Activated effector memory CD4-positive, alpha-beta T cell treated with anti-CD3 and anti-CD28 coated beads, Interleukin-2, amount 50 U/mL, for 16 hours (primary cell): ENCODE results near the gene FAM234A.

Source experiments
- DNase-seq: peaks from one replicate; pipeline ENCODE4 v3.0.0-alpha.2; 2020

FAM234A gene

GRCh38 chr16:283033-283805, 48.6 kb downstream of the FAM234A start, which contains the start of gene PDIA2:
TSS of gene PDIA2 (plus strand) at chr16:283164. CDS start at chr16:283170, 6 bp downstream.
- DNase-seq: no peak

DNA sequence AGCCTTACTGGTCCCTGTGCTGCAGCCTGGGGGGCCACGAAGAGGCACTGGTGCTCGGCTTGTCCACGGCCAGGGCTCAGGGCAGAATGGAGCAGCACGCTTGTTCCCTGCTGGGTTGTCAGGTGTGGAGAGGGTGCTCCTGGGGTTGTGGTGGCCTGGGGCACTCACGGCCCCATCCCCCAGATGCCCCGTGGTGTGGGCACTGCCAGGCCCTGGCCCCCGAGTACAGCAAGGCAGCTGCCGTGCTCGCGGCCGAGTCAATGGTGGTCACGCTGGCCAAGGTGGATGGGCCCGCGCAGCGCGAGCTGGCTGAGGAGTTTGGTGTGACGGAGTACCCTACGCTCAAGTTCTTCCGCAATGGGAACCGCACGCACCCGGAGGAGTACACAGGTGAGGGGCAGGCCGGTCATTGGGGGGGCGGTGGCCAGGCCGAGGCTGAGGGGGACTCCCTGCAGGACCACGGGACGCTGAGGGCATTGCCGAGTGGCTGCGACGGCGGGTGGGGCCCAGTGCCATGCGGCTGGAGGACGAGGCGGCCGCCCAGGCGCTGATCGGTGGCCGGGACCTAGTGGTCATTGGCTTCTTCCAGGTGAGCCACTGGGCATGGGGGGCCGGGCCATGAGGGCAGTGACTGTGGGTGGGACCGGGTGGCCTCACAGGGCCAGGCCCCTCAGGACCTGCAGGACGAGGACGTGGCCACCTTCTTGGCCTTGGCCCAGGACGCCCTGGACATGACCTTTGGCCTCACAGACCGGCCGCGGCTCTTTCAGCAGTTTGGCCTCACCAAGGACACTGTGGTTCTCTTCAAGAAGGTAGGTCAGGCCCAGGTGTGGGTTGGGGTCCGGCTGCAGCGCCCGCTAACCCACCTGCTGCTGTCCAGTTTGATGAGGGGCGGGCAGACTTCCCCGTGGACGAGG, 49.8 kb downstream of the FAM234A start:
- no peak for DNase-seq

- no peak for DNase-seq
Measured at GRCh38 chr16:285146-286055, 50.8 kb downstream of the FAM234A start.

DNA sequence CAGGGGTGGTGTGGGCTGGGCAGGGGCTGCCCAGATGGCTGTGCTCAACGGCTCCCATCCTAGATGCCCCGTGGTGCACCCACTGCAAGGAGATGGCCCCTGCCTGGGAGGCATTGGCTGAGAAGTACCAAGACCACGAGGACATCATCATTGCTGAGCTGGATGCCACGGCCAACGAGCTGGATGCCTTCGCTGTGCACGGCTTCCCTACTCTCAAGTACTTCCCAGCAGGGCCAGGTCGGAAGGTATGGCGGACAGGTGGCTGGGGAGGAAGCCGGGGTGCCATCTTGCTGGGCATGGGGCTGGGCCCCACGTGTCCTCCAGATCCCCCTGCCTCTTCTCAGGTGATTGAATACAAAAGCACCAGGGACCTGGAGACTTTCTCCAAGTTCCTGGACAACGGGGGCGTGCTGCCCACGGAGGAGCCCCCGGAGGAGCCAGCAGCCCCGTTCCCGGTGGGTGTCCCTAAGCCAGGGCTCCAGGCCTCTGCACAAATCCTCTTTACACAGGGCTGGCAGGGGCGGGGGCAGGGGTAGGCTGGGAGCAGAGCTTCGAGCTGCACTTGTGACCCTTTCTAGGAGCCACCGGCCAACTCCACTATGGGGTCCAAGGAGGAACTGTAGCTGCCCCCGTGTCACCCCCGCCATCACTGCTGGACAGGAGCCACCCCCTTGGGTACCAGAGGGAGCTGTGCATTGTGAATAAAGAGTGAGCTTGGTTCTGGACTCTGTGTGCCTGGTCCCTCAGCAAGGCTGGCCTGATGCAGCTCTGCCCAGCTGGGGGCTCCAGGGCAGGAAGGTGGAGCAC, 52.1 kb downstream of the FAM234A start:
- DNase-seq: no peak

DNA sequence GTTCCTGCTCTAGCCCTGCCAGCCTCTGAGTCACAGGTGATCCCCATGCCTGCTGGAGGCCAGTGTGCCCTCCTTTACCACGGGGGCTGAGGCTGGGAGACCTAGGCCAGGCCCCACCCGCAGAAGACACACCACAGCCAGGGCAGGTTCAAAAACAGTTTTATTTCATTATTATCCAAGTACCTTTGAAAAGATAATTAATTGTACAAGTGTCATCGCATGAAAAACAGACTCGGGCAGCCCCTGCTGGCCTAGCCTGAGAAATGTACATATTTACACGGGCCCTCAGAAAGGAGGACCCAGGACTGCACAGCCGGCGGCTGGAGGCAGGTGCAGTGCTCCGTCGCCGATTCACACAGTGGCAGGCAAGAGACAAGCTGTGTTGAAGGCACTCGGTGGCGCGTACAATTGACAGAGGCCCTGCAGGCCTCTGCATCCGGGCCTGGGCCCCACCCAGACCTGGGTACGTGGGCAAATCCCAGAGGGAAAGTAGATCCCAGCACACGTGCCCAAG, 52.7 kb downstream of the FAM234A start:
- DNase-seq: no peak

DNA sequence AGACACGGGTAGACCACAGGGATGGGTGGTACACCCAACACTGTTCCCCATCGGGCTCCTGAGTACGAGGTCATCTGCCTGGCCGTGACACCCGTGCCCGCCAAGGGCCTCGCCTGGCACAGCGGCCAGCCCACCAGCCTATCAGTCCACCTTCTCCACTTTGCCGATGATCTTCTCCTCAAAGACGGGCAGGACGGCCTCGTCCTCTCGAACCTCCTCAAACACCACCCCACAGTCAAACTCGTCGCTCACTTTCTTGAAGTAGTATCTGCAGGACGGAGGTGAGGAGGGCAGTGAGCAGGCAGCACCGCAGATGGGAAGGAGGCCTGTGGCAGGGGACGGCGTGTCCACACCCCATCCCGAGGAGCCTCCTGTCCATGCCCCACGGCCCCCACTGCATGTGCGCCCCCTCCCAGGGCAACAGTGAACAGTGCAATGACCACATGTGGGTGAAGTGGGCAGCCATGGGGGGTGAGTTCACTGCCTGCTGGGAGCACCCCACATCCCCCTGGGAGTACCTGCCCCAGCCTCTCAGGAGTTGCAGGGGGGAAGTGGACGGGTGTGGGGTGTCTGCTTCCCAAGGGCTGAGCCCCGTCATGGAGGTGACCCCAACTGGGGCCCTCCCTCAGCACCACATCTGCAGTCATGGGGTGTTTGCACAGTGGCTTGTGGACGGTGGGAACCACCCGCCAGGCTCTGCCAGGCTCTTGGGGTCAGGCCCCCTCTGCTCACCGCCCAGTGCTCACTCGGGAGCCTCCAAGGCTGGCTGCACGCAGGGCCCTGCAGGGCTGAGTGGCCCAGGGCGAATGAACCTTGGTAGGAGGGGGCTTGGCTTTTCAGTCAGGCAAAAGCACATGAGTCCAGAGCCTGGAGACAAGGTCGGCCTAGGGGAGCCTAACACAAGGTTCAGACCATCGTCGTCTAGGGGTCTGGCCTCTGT, 53.6 kb downstream of the FAM234A start:
- no peak for DNase-seq

- no peak for DNase-seq
Measured at GRCh38 chr16:289395-289997, 54.9 kb downstream of the FAM234A start.

DNA sequence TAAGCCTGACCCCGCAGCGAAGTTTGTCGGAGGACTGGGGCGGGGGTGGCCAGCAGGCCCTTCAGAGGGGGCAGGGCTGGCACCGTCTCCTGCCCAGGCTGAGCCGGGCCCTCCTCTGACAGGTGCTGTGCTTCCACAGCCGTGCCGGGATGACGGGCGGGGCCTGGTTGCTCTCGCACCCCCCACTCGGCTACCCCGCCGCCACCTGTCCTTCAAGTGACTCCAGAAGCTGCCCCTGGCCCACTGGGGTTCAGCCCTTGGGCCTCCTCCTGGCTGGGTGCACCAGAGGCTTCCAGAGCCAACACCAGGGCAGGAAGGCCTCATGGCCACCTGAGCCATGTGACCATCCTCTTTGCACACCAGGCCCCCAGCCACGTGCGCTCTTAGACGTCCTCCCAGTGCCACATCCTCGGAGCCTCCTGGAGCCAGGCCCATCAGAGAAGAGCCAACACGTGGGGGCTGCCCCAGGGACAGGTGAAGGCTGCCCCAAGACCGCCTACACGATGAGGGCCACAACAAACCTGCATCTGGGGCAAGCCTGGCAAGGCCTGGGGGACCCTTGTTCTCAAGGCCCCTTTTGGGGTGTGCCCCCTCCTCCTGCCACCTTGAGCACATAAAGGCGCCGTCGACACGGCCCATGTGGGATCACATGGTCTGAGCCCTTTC, 55.5 kb downstream of the FAM234A start:
- DNase-seq: no peak

DNA sequence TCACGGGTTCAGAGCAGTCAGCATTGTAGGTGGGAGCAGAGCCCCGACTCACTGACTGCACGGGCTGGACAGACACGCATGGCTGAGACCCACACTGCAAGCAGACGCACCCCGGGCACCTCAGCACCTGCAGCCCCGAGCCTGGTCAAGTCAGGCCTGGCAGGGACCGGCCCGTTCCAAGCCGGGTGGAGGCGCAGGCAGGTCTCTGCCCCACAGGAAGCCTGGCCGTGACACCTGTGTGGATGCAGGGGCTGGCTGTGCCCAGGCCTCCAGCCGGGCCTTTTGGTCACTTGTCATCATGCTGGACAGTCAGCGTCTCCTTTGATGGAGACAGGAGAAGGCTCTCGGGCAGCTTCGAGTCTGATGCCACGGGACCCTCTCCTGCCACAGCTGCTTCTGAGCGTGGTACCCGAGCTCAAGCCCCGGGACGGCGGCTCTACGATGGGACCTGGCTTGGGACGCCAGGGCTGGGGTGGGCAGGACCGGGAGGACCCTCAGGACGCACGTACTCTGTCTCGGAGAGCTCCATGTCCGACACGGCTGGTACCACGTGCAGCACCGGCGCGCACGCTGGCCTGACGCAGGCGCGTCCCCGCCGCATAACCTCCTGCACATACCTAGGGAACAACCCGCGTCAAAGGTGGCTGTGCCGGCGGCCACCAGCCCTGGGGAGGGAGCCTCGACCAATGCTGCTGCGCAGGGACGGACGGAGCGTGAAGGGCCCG, 56.2 kb downstream of the FAM234A start:
- DNase-seq: no peak

DNA sequence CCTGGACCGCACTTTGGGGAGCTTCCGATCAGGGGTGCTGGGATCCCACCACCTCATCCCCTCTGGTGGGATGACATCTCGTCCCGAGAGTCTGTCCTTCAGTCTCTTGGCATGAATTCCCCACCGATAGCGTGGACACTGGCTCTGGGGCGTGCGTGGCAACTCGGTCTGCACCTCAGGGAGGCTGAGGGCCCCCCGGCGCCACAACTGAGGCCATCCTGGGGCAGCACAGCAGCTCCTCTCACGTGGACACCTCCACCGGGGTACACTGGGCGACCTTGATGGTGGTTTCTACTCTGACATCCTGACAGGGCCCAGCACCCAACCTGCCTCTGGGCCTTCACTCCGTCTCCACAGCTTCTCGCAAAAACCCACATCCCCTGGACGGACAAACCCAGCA, 56.9 kb downstream of the FAM234A start:
- DNase-seq: no peak

DNA sequence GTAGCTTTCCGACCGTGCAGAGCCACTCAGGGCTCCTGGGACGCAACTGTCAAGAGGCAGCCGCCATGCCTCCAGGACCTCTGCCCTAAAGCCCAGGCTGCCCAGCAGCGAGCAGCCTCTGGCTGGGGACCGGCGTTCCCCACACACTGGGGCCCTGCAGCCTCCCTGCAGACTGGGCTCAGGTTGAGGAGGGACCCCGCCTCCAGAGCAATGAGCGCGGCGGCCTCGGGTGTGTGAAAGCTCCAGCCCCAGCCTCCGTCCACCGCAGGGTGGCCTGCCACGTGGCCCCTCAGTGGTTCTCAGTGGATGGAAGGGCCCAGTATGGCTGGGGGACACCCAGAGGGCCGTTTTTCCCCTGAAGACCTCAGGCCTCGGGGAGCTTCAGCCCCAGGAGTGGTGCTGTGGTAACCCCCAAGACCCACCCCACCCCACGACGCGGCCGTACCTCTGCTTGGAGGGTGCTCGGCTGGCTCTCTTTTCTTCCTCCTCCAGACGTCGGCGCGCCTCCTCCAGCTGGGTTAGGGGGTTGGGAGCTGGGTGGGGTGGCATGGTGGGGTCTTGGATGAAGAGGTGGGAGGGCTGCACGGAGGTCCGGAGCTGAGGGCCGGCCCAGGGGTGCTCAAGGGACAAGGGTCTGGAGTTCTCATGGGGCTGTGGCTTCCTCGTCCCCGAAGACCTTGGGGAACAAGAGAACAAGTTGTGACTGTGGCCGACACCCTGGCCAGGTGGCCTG, 58.6 kb downstream of the FAM234A start:
- DNase-seq: no peak

GRCh38 chr16:296276-296675, 61.7 kb downstream of the FAM234A start:
- DNase-seq: no peak

GRCh38 chr16:296806-297510, 62.3 kb downstream of the FAM234A start:
- DNase-seq: no peak

GRCh38 chr16:297832-298231, 63.2 kb downstream of the FAM234A start:
- no peak for DNase-seq

DNA sequence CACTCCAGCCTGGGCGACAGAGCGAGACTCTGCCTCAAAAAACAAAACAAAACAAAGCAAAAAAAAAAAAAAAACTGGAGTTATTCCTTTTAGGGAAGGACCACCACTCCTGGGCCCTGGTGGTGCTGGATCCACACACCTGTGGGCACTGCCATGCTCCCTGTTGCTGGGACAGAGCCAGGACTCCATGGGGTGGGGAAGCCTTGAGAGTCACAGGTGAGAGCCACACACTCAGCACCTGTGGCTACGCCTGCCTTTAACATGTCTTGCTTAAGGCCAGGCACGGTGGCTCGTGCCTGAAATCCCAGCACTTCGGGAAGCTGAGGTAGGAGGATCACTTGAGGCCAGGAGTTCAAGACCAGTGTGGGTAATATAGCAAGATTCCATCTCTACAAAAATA, 66.6 kb downstream of the FAM234A start:
- no peak for DNase-seq

- no peak for DNase-seq
Measured at GRCh38 chr16:301950-302349, 67.3 kb downstream of the FAM234A start.

DNA sequence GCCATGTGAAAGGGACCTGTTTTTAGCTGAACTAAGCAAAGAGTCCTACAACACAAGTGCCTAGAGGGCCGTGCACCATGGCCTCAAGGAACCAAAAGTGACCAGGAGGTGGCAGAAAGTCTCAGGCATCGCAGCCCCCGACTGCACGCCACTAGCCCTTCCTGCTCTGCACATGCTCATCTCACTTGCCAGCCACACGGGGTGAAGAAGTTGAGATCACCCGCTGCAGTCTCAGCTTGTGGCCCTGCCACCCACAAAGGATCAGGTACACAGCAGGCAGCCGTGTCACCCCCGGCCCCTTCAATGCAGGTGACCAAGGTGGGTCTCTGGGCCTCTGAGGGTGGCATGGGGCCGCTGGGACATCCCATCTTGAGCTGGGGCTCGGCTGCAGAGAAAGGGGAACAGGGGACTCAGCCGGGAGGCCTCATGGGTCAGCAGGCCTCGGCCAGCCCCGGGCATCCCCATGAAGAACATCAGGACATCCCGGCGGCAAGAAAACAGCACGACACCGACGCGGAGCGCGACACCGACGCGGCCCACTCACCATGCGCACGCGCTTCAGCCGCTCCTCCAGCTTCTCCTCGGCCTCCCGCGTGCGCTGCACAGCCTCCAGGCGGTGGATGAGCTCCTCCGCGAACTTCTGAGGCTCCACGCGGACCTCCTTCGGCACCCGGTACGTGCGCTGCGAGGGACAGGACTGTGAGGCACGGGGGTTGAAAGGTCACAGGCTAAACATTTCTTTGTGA, 69.3 kb downstream of the FAM234A start:
- no peak for DNase-seq
